Superior temporal gyrus (tissue), 1 donor: ENCODE data around the gene PCSK7.
"Not testable (repeated sequence)": the region's sequence is repeated elsewhere in the genome, so short reads cannot be mapped to it uniquely, and the experiment has no call there.

ENCODE experiments used
- DNase-seq: peaks from one replicate; pipeline ENCODE4 v3.0.0-alpha.2; 2016; ENCODE audit errors: extremely low spot score

PCSK7 gene

DNA sequence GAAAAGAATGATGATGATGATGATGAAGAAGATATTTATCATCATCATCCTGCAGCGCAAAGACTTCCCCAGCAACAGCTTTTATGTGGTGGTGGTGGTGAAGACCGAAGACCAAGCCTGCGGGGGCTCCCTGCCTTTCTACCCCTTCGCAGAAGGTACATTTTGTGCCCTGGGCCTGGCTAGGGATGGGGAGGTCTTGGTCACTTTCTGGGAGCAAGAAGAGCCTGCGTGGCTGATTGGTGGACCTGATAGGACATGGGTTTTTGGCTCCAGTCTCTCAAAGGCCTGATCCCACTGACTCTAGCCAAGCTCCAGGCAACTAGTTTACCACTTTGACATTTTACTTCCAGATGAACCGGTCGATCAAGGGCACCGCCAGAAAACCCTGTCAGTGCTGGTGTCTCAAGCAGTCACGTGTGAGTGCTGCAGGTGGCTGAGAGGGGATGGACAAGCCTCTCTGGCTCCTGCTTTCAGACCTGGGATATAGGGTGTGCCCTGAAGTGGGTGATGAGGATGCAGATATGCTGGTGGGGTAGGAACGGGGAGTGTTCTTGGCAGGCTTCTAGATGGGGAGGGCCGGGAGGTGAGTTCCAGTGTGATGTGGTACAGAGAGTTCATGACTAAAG lies 48.0 kb downstream of the PCSK7 start:
- DNase-seq = no peak

GRCh38 chr11:117183178-117183577 lies 48.7 kb downstream of the PCSK7 start:
- not testable (repeated sequence) for DNase-seq

DNA sequence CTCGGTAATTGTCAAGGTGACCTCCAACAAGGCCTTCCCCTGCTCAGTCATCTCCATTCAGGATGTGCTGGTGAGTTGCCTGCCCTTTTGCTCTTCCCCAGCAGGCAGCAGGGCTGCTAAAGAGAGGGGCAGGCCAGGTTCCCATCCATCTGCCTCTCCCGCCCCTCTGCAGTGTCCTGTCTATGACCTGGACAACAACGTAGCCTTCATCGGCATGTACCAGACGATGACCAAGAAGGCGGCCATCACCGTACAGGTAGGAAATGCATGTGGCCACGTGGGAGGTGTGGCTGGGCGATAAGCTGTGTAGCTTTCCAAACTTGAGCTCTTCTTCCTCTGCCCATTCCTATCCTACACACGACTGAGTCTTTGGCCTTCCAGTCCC lies 49.3 kb downstream of the PCSK7 start:
- DNase-seq = no peak

DNA sequence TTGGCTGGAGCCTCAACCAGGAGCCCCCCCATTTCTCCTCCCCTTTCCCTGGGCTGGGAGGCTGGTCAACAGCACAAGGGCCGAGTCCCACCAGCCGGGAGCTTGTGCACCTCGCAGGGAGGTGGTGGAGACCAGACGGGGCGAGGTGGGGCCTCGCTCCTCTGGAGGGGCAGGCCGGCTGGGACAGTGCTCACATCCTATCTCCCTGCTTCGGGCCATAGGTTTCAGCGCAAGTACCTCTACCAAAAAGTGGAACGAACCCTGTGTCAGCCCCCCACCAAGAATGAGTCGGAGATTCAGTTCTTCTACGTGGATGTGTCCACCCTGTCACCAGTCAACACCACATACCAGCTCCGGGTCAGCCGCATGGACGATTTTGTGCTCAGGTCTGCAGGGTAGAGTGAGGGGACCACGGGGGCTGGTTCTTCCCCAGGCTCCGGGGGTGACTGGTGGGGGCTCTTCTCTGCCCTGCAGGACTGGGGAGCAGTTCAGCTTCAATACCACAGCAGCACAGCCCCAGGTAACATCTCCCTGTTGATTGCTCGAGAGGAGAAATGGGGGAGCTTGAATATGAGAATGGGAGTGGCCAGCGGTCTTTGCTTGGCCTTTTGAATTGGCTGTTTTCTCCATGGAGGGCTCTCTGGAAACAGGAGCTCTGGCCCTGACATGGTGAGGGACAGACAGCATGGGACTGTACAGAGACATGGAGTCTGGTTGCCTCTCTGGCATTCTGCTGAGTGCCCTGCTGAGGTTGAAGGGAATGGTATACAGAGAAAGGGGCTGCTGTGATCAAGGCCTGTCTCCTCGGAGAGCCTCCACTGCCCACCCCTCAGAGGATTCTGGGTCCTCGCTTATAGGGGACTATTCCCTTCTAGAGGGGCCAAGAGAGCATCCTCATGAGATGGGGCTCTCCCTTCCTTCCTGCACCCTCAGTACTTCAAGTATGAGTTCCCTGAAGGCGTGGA lies 50.0 kb downstream of the PCSK7 start:
- DNase-seq = no peak

DNA sequence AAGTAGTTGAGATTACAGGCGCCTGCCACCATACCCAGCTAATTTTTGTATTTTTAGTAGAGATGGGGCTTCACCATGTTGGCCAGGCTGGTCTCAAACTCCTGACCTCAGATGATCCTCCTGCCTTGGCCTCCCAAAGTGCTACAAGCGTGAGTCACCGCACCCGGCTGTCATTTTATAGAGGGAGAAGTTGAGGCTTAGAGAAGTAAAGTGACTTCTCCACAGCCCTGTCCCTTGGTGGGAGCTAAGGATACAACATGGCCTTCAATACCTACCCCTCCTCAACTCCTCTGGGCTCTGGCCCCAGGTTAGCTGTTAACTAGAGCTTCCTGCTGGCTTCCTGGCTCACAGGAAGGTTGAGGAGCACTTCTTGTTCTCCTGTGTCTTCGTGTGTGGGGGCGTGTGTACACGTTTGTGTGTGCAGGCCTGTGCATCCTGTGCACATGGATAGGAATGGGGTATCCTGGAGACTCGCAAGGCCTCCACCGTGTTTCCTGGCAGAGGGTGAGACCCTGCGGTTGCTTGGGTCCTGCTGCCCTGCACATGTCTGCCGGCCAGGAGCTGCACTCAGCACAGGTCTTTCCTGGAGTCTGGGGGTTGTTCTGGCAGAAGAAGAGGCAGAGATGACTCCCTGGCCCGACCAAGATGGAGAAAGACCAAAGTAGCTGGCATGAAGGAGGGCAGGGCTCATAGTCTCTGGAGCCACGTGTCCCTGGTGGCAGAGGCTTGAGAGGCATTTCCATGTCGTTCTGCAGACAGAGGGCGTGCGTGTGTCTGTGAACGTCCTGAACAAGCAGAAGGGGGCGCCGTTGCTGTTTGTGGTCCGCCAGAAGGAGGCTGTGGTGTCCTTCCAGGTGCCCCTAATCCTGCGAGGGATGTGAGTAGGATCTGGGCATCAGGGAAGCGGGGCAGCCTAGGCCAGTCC lies 51.0 kb downstream of the PCSK7 start:
- DNase-seq = peak; percentile 80

- DNase-seq = no peak
These were observed 51.9 kb downstream of the PCSK7 start for GRCh38 chr11:117180020-117180419.

DNA sequence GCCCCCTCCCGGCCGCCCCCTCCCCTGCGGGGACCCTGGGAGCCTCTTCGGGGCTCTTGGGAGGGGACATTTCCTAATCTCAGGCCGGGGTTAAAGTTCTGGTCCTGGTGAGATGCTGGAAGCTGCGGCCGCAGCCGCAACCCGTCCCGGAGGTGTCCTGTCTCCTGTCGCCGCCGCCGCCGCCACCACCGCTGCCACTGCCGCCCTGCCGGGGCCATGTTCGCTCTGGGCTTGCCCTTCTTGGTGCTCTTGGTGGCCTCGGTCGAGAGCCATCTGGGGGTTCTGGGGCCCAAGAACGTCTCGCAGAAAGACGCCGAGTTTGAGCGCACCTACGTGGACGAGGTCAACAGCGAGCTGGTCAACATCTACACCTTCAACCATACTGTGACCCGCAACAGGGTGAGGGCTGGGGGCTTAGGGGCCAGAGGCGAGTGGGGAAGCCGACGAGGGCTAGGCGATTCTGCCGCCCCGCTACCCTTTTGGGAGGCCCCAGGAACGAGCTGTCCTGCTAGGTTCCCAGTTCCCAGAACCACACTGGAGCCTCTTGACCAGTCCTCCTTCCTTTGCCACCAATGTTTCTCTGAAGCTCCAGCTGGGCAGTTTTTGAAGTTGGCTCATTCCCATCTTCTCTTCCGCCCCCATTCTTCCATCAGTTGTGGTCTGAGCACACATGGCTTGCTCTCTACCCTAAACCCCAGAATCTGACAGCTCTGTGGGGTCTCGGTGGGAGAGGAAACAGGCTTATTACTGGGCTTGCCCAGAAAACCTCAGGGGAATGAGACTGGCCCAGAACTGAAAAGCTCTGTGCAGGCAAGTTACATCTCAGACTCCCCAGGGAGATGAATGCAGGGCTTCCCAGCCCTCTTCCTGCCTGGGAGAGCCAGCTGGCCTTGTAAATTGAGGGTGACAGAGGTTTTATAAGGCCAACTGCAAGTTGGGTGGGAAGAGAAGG lies 52.5 kb downstream of the PCSK7 start:
- no peak for DNase-seq

- peak; percentile 96 for DNase-seq
These were observed 53.5 kb downstream of the PCSK7 start, which contains the start of gene SIDT2 for GRCh38 chr11:117178210-117179034. TSS of gene SIDT2 (plus strand) at chr11:117178743. CDS start at chr11:117179264, 521 bp downstream.

- DNase-seq = no peak
These were observed 54.2 kb downstream of the PCSK7 start for GRCh38 chr11:117177534-117178209.

DNA sequence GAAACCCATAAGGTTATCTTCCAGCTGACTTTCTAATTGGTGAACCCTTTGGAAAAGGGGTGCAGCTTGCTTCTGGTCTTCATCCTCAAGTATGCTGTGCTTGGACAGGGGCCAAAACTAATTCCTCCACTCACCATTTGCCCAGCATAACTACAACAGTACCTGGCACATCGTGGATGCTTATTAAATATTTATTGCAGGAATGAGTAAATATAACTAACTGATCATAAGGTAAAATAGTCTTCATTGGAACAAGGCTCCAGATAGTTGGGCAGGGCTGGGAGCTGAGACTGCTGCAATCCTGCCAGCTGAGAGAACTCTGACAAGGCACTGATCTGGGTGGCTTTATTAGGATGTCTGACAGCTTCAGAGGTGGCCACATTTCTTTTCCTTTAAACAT lies 55.7 kb downstream of the PCSK7 start:
- DNase-seq = no peak

DNA sequence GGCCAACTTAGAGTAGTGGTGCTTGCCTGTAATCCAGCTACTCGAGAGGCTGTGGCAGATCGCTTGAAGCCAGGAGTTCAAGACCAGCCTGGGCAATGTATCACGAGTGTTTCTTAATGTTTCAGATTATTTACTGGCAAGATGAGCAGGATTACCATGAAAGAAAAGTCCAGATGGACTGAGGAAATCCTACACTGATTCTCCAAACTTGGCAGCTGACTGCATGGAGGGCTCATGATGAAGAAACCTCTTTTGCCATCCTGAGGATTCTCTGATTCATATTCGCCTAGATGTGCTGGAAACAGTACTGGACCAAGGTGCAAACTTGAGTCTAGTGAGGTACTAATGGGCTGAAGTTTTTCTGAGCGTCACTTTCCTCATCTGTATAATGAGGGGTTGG lies 56.1 kb downstream of the PCSK7 start:
- DNase-seq = no peak

DNA sequence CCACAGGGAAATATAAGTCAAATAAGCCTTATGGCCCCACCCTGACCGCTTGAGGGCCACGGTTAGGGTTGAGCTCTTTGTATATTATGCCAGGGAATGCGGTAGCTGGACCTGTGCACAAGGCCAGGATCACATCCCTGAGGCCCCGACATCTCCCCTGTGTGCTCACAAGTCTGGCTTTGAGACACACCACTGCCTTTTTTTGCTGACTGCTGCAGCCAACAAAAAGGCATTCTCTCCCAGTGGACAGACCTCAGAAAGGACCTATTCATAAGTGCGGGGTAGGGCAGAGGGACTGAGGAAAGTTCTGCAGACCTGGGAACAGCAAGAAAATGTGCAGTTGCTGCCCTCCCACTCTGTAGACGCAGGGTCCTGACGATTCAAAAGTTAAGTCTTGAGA lies 56.8 kb downstream of the PCSK7 start:
- peak; percentile 72 for DNase-seq

DNA sequence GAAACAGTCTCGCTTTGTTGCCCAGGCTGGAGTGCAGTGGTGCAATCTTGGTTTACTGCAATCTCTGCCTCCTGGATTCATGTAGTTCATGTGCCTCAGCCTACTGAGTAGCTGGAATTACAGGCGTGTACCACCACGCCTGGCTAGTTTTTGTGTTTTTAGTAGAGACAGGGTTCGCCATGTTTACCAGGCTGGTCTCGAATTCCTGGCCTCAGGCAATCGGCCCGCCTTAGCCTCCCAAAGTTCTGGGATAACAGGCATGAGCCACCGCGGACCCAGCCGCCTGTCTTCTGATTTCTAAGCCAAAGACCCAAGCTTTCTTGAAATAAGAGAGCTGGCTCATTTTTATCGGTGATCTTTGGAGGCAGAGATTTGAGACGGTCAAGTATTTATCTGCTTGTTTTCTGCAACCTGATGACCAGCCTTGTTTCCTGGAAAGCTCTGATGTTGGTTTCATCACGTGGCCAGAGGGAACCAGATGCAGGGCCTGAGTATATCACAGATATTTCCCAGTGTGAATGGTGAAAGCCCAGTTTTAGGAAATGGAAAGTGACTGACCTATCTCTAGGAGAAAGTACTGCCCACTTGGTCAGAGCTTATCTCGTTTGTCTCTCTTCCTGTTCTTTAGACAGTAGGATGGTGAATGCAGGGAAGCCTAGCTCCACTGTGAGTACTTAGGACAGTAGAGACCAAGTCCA lies 59.0 kb downstream of the PCSK7 start:
- no peak for DNase-seq

DNA sequence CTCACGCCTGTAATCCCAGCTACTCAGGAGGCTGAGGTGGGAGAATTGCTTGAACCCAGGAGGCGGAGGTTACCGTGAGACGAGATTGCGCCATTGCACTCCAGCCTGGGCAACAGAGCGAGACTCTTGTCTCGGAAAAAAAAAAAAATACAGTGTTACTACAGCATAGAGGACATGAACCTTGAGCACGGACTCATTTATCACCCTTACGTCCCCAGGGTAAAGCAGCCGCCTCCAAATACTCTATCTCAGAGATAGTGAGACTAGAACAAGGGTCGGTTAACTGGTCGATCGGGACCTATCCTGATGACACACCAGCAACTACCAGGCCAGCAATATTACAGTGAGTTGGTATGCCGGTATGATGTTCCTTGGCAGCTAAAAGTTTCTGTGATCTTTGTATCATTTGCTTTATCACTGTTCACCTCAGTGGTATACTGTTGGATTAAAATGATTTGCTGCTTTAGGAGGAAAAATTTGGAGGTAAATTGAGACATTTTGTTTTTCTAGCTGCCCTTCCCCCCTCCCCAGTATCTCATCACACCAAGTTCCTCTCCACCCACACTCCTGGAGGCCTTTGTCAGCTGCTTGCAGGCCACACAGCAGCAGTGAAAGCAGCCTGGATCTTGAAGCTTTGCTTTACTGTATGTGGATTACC lies 60.3 kb downstream of the PCSK7 start:
- no peak for DNase-seq

GRCh38 chr11:117171007-117171403 lies 60.9 kb downstream of the PCSK7 start:
- no peak for DNase-seq

DNA sequence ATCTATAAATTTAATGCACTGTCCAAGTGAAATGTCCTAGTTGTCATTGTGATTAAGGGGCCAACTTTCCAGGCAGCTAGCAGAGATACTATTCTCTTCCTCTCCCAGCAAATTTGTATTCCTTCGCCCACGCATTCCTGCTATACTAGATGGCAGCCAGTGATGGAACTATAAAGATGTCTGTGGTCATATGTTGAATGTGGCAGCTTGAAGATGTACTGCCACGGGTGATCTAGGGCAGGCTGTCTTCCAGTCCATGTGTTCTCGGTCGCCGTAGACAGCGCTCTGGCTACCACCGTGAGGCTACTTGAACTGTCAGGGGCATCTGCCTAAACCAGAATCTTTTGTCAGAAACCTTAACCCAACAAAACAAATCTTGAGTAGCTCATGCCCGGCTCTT lies 61.7 kb downstream of the PCSK7 start:
- DNase-seq = no peak

- DNase-seq = no peak
These were observed 62.1 kb downstream of the PCSK7 start for GRCh38 chr11:117169736-117170135.

GRCh38 chr11:117166491-117166890 lies 65.4 kb downstream of the PCSK7 start:
- DNase-seq = no peak
